HG03103 (cell line): ENCODE results near the gene CERS6.
"Not testable (repeated sequence)": the region's sequence is repeated elsewhere in the genome, so short reads cannot be mapped to it uniquely, and the experiment has no call there.

ENCODE experiments used
- ATAC-seq: cut with Tn5 transposase; IDR thresholded peaks from one replicate; pipeline ENCODE4 v1.9.1; 2021; ENCODE audit warnings: low read depth; ENCODE audit not compliant: unreplicated experiment

Gene CERS6

DNA sequence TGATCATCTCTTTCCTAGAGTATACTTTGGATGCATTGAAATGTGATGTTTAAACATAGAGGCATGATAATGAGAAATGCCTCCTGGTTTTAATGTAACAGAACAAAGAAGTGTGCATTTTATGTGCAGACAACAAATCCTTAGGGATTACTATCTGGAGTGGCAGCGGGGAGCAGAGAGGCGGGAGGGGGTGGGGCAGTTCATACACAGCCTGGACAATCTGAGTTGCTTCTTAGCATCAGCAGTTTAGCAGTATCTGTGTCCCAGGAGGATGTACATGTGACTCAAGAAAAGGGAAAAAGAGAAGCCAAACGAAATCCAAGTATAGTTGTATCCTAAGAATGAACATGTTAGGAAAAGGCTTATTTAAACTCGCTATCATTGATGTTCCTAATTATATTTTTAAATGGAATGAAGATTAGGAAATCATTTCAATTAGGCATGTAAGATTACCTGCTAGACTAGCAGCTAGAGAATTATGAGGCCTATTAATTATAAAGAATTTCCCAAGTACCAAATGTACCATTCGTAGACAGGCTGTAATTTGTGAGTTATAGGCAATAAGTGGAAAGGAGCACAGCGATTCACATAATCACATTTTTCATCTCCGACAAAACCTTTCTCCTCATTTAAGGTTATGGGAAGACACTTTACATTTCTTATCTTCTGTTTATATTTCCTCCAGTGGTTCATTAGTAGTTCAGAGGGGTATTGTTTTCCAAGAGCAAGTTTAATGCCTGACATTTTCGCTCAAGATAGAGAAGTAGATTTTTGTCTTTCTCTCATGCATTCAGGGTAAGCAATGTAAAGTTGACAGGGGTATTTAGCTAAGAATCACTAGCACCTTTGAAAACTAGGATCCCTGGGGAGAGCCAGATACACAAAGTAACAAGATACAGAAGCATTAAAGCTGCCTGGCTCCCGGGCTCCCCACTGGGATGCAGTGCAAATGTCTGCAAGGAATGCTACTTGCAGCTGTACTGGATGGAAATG lies 205.1 kb downstream of the CERS6 start:
- no peak for ATAC-seq

DNA sequence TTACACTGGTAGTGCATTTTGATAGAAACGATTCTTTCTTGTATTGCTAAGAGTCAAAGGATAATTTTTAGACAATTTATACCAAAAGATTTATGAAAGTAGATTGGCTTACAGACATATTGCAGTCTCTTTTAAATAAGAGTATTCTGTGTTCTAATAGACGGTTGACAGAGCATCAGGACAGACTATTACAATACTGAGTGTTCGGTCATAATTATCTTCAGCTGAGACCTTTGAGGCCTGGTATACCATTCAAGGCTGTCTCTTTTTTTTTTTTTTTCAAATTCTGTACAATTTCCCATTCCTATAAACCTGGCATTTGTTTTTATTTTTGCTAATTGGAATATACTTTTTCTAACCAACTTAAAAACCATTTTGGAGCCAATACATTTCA lies 205.8 kb downstream of the CERS6 start:
- ATAC-seq, result no peak

DNA sequence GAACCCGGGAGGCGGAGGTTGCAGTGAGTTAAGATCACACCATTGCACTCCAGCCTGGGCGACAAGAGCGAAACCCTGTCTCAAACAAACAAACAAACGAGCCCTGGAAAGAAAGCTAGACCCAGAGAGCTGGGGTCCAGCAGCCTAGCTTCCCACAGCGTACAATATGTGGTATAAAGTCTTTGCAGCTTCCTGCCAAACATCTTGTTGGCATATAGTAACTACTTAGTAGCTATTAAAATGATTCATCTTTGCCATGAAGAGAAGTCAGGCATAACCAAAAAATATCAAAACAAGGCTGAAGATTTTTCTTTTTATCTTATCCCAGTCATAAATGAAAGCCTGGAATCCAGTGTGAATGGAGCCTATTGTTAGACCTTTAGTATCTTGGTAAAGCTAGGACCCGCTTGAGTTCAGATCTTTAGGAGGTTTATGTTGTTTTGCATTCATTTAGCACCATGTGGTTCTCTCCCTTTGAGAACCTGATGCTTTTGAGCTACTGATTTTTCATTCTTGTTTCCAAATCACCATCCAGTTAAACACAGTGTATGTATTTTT lies 206.7 kb downstream of the CERS6 start:
- ATAC-seq, result no peak

DNA sequence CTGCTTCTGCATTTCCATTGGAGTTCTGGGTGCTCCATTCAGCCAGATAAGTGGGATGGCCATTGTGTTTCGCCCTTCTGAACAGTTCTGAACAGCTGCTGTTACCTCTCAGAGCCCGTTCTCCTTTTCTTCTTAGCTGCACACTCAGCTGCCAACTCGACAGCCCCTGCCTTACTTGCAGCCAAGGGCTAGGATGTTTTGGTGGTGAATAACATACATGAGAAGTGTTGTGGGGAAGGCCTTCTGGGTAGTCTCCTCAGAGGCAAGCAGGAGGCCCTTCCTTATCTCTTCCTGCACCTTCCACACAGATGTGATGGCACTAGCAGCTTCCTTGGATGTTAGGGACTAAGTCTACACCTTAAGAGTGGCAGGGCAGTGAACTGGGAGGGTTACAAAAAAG lies 207.9 kb downstream of the CERS6 start:
- no peak for ATAC-seq

DNA sequence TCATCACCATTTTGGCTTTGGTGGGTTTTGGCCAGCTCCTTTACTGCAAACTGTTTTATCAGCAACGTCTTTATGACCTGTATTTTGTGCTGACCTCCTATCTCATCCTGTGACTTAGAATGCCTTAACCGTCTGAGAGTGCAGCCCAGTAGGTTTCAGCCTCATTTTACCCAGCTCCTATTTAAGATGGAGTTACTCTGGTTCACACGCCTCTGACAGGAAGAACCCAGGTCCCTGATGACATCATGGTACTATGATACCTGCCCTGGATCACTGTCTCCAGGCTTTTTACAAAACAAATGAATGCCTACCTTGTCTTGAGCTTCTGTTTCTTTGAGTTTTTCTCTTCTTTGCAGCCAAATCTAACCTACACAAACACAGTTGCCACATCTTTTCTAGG lies 208.6 kb downstream of the CERS6 start:
- not testable (repeated sequence) for ATAC-seq

DNA sequence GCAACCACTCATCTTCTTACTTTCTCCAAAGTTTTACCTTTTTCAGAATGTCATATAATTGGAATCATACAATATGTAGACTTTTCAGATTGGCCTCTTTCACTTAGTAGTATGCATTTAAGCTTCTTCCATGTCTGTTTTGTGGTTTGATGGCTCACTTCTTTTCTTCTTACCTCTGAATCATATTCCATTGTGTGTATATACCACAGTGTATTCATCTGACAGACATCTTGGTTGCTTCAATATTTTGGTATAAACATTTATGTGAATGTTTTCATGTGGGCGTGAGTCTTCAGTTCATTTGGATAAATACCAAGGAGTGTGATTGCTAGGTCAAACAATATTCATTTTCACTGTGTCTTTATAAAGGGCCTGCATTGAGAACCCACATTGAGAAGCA lies 210.3 kb downstream of the CERS6 start:
- ATAC-seq, result no peak

DNA sequence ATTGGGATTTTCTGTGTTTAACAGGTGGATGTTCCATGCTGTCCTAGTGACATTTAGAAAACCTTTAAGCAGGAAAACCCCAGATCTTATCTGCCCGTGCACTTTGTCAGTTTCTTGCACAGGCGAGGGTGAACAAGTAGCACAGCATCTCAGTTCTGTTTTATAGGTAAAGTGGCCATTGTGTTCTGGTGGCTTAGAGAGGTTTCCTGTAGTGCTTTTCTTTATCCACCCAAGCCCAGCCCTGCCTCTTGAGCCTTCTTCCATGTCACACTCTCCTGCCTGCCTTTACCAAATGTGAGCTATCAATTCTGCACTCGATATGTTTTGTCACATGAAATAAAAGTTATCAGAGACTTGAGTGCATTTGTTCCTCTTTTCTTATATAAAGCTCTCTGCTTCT lies 211.1 kb downstream of the CERS6 start:
- ATAC-seq, result no peak

DNA sequence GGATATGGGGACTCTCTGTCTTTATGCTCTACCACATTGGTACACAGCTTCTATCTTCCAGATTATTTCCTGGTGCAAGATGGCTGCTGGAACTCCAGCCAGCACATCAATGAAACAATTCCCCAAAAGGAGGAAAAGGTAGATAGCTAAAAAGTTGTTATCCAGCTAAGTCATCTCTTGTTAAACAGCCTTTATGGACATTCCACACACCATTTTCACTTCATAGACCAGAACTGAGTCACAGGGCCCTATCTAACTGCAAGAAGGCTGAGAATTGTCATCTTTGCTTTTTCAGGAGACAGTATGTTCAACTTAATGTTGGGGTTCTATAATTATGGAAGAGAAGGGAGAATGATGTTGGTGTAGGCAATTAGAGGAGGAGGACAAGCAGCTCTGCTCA lies 213.1 kb downstream of the CERS6 start:
- ATAC-seq, result no peak

DNA sequence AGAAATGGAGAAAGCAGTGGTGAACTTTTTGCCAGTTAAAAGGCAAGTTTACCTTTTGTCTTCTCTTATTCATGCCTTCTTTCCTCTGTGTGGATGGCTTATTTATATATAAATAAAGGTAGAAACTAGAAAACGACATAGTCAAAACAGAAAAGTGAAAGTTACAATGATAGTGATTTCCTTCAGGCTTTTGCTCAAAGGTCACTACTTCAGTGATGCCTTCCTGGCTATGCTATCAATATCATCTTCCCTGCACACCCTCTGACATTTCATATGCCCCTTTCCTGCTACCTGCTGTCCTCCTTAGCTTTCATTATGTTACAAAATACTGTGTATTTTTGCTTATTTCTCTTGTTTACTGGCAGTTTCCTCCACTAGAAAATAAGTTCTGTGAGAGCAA lies 214.4 kb downstream of the CERS6 start:
- no peak for ATAC-seq

DNA sequence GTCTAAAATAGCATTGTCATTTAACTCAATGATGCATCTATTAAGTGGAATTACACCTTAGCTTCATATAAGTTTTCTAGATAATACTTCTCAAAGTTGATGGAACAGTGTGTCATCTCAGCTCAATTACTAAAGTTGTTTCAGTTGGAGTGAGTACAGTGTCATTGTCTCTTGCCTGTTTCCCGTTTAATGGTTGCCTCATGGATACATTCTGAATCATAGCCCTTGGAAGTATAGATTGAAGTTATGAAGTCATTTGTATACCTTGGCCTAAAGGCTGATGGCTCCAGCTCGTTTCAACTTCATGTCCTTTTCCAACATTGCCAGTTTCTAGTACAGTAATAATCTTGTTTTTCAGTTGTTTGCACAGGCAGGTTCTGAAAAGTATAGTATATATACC lies 215.9 kb downstream of the CERS6 start:
- no peak for ATAC-seq

DNA sequence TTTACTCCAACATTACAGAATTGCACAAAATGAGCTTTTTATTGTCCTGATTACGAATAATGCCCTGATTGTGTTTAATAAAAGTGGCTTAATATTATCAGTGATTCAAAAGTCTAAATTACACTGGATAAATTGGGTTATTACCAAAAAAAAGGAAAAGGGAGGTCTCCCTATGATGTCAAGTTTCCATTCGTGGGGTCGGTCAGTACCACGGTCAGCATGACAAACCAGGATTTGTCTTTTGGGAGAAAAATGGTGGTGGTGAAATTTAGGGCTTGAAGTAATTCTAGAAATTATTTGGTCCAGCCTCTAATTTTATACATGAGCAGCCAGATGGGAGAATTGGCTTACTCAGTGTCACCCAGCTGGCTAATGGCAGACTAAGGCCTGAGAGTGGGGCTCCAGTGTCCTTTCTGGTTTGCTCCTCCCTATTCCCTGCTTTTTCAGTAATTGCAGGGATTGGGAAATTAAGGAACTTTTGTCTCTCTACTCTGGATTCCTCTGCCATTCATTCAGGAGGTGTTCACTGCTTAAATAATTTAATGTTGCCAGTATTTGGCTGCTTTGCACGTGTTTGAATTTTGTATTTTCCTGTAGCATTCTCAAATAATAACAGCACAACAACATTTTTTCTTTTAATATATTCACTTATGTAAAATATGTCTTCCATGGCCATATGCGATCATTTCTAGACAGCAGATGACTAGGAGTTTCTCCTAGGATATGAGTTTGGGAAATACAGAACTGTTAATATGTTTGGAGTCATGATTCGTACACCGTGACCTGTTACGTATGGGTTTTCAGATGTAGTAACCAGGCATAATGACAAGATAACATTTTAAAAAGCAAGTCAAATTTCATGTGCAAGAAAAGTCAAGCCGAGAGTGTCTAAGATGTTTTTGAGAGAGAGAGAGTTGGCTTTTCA lies 217.5 kb downstream of the CERS6 start:
- ATAC-seq, result no peak

DNA sequence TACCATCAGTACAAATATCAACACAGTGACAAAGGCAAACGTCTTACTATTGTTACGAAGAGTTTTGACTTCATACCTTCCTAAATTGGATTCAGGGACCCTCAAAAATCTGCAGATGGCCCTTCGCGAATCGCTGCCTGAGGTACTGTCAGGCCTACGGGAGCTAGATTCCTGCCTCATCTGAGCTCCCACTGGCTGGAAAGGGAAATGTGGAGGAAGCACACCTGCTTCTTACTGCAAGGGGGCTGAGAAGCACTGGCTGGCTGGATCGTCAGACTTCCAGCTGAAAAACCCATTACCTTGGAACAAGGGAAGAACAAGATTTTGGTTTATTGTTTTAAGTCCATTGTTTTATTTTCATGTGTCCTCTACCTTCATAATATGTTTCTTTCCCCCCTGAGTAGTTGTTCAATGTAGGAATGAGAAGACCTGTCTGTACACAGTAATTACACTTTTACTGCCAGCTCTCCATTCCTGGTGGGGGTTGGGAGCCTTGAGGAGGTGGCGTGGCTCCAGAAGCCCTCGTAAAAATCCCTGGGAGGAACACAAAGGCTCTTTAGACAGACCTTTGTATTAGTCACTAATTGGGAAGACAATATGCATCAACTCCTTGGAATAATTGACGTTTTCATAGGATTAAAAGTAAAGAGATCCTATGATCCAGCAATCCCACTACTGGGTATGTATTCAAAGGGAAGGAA lies 222.2 kb downstream of the CERS6 start:
- ATAC-seq, result no peak

DNA sequence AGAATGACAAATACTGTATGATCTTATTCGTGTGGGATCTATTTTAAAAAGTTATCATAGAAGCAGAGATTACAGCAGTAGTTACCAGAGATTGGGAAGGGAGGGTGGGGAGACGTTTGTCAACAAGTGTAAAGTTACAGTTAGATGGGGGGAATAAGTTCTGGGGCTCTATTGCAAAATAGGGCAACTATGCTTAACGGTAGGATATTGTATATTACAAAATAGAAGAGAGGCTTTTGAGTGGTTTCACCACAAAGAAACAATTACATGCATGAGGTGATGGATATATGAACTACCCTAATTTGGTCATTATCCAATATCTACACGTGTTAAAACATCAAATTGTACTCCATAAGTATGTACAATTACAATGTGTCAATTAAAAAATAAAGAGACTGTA lies 223.0 kb downstream of the CERS6 start:
- no peak for ATAC-seq

DNA sequence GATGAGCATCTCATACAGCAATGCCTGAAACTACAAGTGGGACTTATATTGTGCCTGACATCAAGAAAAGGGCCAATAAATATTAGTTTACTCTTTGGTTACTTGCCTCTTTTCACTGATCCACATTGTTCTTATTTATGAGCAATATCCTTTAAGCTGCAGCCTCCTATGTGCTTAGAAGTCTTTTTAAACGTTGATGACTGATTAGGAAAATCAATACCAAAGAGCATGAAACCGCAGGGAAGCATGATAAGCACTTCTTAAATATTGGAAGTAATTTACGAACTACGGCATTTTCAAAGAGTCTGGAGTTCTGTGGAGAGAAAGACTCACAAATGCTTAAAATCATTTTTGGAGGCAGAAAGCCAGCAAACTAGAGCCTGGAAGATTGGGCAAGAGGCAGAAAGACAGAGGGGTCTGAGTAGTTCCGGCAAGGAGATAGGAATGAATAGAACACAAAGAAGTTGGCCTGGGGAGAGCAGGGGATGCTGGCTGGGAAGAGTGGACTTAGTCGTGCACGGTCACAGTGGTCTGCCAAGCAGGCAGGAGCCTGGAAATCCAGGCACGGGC lies 223.8 kb downstream of the CERS6 start:
- ATAC-seq, result no peak

DNA sequence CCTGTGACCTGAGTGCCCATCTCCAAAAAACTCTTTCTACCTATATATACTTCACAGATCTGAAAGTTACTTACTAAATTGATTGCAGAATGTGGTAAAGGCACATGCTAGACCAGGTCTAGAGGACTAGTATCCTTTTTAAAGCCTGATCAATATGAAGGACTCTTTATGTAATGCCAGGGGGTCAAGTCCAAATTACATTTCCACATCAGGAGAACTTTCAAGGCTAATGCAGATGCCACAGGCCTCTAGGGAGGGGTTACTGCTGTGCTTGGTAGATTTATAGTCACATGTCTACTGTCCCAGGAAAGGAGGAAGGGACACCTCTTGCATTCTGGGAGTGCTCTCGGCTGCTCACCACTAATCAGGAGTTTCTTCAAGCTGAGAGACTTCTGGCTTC lies 227.9 kb downstream of the CERS6 start:
- ATAC-seq, result no peak

DNA sequence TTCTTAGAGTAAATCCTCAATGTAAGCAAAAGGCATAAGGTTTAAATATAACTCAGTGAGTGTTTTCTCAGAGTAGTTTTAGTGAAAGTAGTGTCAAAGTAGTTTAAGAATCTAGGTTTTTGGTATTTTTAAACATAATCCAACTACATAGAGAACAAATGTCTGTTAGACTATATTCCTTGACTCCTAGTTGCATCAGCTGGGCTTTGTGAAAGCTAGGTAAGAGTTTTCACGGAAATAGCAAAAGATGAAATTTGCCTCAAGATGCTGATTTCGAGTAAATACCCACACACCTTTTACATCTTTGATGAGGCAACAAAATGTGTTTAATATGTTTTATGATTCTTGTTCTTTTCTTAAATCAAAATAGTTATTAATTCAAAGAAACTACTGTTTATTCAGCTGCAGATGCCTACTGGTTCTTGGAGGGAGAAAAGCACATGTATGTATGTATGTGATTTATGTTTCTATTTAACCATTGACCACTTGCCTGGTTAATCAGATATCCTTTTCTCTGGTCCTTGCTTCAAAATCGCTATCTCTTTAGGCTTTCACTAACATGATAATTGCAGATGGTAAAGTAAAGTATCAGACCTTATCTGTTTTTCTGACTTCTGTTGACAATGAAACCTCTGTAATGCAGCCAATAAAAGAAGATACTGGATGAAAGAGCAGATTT lies 229.0 kb downstream of the CERS6 start:
- no peak for ATAC-seq

DNA sequence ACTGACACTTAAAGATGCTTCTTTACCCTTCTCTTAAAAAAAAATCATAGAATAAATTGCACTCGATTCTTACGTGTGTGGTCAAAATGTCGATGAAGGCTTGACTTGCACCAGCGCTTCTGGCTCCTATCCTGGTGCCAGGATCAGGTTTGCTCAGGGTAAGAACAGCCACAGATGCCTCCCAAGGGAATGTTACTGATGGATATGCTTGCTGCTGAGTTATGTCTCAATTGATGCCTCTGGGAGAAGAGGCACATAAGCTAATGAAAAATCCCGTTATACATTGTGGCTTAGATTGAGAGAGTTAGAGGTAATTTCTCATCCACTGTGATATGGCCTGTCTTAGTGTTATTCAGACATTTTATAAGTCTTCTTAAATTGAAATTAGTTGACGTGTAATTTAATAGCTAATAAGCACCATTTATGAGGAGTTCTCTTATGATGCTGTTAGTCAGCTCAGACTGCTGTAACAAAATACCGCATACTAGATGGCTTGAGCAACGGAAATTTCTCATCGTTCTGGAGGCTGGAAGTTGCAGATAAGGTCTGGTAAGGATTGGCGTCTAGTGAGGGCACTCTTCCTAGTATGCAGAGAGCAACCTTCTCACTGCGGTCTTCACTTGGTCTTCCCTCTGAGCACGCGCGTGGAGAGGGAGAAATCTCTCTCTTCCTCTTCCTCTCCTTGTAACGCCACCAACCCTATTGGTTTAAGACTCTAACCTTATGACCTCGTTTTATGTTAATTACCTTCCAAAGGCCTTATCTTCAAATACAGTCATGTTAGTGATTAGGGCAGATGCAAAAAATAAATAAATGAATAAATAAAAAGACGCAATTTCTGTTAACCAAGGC lies 229.8 kb downstream of the CERS6 start:
- no peak for ATAC-seq

DNA sequence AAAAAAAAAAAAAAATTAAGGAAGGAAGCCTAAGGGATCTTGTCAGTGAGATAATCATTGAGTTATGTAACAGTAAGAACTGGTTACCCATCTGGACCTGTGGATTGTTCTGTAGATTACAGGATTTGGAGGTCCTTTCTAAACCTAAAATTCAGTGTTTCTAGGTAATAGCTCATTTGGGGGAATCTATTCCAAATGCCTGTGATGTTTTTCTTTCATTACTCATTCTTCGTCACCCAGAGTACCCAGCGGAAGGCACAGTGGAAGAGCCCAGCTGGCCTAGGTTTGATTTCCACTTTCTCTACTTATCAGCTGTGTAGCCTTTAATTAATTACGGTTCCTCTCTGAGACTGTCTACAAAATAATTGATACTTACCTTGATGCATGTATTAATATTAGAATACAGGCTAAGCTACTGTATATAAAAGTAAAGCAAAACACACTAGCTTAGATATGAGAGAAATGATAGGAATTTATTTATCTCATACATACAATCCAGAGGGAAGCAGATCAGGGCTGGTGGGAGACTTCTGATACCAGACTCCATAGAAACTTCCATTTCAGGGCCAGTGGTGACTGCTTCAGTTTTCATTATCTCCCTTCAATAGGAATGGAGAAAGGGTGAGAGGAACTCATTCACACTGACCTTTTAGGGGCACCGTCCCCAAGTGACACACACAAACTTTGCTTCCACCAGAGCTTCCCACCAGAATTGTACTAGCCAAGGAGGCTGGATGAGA lies 230.6 kb downstream of the CERS6 start:
- ATAC-seq, result no peak
